HEK293T (cell line): ENCODE measurements around the gene SMAD5.

Experiments
- CTCF ChIA-PET: fragments of 350-600 bp; formaldehyde crosslinking; extraction: SDS; loops from one replicate; lab custom pipeline; 2021; ENCODE audit warnings: antibody characterized with exemption, inconsistent platforms; lab: Yijun Ruan, JAX
- POLR2A ChIA-PET: fragments of 350-600 bp; formaldehyde crosslinking; extraction: SDS; loops from one replicate; lab custom pipeline; 2020; ENCODE audit warnings: antibody characterized with exemption, inconsistent platforms; lab: Yijun Ruan, JAX
- DNase-seq: peaks from one replicate; pipeline ENCODE4 v3.0.0; 2012; ENCODE audit warnings: mixed read lengths; ENCODE audit errors: extremely low spot score
- ARNT ChIP-seq: fragments of 450-650 bp; IDR thresholded peaks from 2 replicates; pipeline ENCODE4 v1.6.1; 2017; ENCODE audit warnings: mild to moderate bottlenecking
- BHLHE40 ChIP-seq: fragments of 450-650 bp; IDR thresholded peaks from 2 replicates; pipeline ENCODE4 v1.6.1; 2016; ENCODE audit warnings: mild to moderate bottlenecking, moderate library complexity, borderline replicate concordance
- CTBP1 ChIP-seq: fragments of 450-650 bp; IDR thresholded peaks from 2 replicates; pipeline ENCODE4 v1.6.1; 2016; ENCODE audit warnings: borderline replicate concordance
- ELF4 ChIP-seq: fragments of 450-650 bp; IDR thresholded peaks from 2 replicates; pipeline ENCODE4 v1.6.1; 2017; ENCODE audit warnings: antibody characterized with exemption
- FOXA1 ChIP-seq: fragments of 450-650 bp; IDR thresholded peaks from 2 replicates; pipeline ENCODE4 v1.6.1; 2016; ENCODE audit warnings: mild to moderate bottlenecking
- FOXK2 ChIP-seq: fragments of 450-650 bp; IDR thresholded peaks from 2 replicates; pipeline ENCODE4 v1.6.1; 2016; ENCODE audit warnings: mild to moderate bottlenecking
- FOXM1 ChIP-seq: fragments of 450-650 bp; IDR thresholded peaks from 2 replicates; pipeline ENCODE4 v1.6.1; 2017; ENCODE audit warnings: mild to moderate bottlenecking, borderline replicate concordance
- HDGF ChIP-seq: fragments of 450-650 bp; IDR thresholded peaks from 2 replicates; pipeline ENCODE4 v1.6.1; 2017; ENCODE audit warnings: antibody characterized with exemption, borderline replicate concordance
- L3MBTL2 ChIP-seq: fragments of 450-650 bp; conservative IDR thresholded peaks from 2 replicates; pipeline ENCODE4 v1.6.1; 2016; ENCODE audit warnings: mild to moderate bottlenecking
- LEF1 ChIP-seq: fragments of 450-650 bp; IDR thresholded peaks from 2 replicates; pipeline ENCODE4 v1.6.1; 2017; ENCODE audit warnings: mild to moderate bottlenecking, borderline replicate concordance
- NFRKB ChIP-seq: fragments of 450-650 bp; IDR thresholded peaks from 2 replicates; pipeline ENCODE4 v1.6.1; 2016; ENCODE audit warnings: mild to moderate bottlenecking, moderate library complexity
- SP1 ChIP-seq: fragments of 450-650 bp; IDR thresholded peaks from 2 replicates; pipeline ENCODE4 v1.6.1; 2017
- SUZ12 ChIP-seq: fragments of 450-650 bp; IDR thresholded peaks from 2 replicates; pipeline ENCODE4 v1.6.1; 2016; ENCODE audit warnings: mild to moderate bottlenecking
- TARDBP ChIP-seq: fragments of 450-650 bp; IDR thresholded peaks from 2 replicates; pipeline ENCODE4 v1.6.1; 2016
- ZNF384 ChIP-seq: fragments of 450-650 bp; IDR thresholded peaks from 2 replicates; pipeline ENCODE4 v1.6.1; 2016
- TF ChIP-seq, protein P1 (sequence below): fragments of 450-650 bp; IDR thresholded peaks from 2 replicates; pipeline ENCODE4 v1.6.1; 2016

Gene SMAD5

DNA sequence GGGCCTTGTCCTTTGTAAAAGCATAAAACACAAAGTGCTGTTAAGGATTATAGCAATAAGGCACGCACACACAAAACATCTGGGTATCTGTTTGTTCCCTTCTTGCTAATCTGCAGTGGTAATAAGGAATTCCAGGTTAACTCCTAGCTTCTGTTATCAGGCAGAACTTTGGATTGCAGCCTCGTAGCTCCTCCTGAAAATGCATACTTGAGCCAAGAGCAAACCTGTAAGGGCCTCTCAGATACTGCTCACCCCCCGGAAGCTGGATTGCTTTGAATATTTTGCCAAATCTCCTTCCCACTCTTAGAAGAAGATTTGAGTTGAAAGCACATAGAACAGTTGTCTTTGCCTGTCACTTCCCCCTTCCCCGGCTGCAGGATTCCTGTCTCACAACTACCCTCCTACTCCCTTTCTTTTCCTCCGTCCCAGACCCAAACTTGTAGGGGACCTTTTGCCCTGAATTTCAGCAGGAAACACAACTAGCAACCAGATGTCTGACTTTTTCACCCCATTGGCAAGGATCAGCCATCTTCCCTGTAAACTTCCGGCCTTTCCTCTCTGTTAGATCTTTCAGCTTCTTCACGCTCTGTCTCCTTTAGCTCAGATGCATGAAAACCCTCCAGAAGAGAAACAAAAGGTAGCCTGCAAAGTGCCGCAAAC, 28.2 kb upstream of the SMAD5 start:
- ChIA-PET CTCF (no interaction called here), POLR2A (no interaction called here)
- no peak for TF ChIP-seq SP1
- no peak for TF ChIP-seq FOXM1
- TF ChIP-seq LEF1: no peak
- no peak for TF ChIP-seq SUZ12
- TF ChIP-seq, protein P1, sequence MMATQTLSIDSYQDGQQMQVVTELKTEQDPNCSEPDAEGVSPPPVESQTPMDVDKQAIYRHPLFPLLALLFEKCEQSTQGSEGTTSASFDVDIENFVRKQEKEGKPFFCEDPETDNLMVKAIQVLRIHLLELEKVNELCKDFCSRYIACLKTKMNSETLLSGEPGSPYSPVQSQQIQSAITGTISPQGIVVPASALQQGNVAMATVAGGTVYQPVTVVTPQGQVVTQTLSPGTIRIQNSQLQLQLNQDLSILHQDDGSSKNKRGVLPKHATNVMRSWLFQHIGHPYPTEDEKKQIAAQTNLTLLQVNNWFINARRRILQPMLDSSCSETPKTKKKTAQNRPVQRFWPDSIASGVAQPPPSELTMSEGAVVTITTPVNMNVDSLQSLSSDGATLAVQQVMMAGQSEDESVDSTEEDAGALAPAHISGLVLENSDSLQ: no peak
- TF ChIP-seq FOXK2: no peak
- no peak for TF ChIP-seq FOXA1
- TF ChIP-seq ARNT: no peak
- no peak for TF ChIP-seq ZNF384
- no peak for TF ChIP-seq TARDBP
- TF ChIP-seq ELF4: no peak
- no peak for TF ChIP-seq BHLHE40
- TF ChIP-seq HDGF: no peak
- TF ChIP-seq CTBP1: no peak
- no peak for TF ChIP-seq L3MBTL2
- TF ChIP-seq NFRKB: no peak
- DNase-seq: no peak

DNA sequence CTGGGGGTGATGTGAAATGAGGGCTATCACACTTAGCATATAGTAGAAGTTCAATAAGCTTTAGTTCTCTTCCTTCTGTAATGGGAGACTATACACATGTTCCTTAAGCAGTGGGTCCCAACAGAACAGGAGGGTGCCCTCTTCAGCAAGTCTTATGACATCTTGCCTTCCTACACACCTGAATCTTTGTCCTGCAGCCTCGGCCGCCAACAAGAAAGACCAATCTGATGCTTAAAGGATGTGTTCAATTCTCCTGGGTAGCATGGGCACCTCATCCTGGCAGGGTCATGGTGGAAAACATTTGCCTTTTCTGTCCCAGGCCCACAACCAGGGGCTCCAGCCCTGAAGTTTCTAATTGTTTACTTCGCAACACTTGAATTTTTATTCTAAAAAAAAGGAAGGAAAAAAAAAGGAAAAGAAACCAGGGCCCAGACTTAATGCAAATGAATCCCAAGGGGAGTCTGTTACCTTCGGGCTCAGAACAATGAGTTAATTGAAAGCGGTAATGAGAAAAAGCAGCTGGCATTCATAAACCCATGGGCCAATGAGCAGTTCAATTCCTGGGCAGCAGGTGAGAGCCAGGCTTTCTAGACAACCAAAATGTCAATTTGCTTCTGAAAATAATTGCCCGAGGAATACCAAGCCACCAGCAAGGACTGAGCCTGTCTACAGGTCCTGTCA, 26.2 kb upstream of the SMAD5 start:
- DNase-seq: no peak
- TF ChIP-seq LEF1 (no peak), L3MBTL2 (no peak), ZNF384 (no peak), ARNT (no peak), ELF4 (no peak), HDGF (no peak), TARDBP (no peak)
- CTCF ChIA-PET: interaction anchor here (0.9 kb wide), 1 partner anchor 11 kb away, joined by 3 read pairs; no protein-coding TSS in a partner anchor

DNA sequence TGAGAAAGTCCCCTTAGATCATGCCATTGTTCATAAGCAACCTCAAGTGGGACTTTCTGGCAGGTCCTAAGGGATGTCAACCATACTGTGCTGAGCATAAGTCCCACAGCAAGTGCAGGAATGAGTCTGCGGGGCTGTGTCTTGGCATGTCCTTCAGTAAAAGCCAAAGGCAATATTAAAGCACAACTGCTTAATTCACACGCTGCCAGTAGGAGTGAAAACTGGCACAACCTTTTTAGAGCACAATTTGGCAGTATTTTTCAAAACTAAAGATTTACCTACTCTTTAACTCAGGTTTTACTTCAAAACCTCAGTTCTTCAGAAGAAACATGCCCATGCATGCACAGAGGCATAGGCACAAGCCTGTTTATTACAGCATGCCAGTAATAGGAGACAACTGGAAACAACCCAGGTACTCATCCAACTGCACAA, 24.4 kb upstream of the SMAD5 start:
- ChIA-PET POLR2A (no interaction called here), CTCF (interaction anchor here (1.9 kb wide), 1 partner anchor 24 kb away, joined by 5 read pairs; no protein-coding TSS in a partner anchor)
- TF ChIP-seq FOXA1 (no peak), SUZ12 (no peak), CTBP1 (no peak), L3MBTL2 (no peak), ZNF384 (no peak), ARNT (no peak)
- no peak for DNase-seq

More for the DNA sequence above, 26.2 kb upstream of the SMAD5 start:
- POLR2A ChIA-PET: no interaction called here

DNA sequence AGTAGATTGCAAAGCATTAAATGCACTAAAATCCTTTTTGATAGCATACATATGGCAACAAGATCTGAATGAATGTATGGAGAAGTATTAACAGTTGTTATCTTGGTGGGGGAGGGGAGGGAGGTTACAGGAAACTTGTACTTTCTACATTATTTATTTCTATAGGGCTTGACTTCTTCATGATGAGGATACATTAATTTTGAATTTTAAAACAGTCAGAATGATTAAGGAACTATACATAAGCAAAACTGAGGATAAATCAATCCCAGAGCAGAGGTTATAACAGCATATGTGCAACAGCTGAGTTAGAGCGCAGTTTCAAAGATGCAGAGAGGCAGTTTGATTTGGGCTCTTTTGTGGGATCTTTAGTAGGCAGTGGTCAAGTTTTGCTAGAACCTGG, 23.9 kb upstream of the SMAD5 start:
- no peak for DNase-seq
- POLR2A ChIA-PET: no interaction called here
- no peak for TF ChIP-seq NFRKB
- no peak for TF ChIP-seq L3MBTL2
- no peak for TF ChIP-seq ARNT
- TF ChIP-seq HDGF: no peak
- TF ChIP-seq SUZ12: no peak
- no peak for TF ChIP-seq FOXA1
- TF ChIP-seq LEF1: no peak
- TF ChIP-seq ELF4: no peak
- TF ChIP-seq ZNF384: no peak
- TF ChIP-seq FOXM1: no peak
- TF ChIP-seq, protein P1: no peak
- TF ChIP-seq BHLHE40: no peak
- no peak for TF ChIP-seq CTBP1
- TF ChIP-seq SP1: no peak
- TF ChIP-seq TARDBP: no peak
- no peak for TF ChIP-seq FOXK2
- CTCF ChIA-PET: interaction anchor here (1.9 kb wide), 1 partner anchor 23 kb away, joined by 5 read pairs; no protein-coding TSS in a partner anchor

DNA sequence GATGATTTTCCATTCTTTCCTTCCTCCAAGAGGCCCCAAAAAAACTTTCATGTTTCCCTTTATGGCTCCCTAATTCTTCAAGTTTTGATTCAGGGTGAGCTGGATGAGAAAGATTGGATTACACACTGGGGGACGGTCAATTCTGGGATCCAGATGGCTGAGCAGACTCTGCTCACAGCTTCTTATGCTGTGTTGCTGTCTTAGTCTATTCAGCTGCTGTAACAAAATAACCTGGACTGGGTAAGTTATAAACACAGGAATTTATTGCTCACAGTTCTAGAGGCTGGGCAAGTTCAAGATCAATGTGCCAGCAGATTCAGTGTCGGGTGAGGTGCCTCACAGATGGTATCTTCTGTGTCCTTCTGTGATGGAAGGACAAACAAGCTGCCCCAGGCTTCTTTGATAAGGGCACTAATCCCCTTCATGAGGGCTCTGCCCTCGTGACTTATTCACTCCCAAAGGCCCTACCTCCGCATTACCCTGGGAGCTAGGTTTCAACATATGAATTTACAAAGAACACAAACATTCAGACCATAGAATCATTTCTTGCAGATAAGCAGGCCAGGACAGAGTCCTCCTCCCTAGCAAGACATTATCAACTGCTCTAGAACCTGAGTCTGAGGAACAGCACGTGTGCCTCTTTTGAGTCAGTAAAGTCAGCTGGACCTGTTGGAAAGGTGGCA, 23.1 kb upstream of the SMAD5 start:
- TF ChIP-seq ELF4: no peak
- no peak for TF ChIP-seq ZNF384
- ChIA-PET POLR2A (no interaction called here), CTCF (interaction anchor here (1.9 kb wide), 1 partner anchor 22 kb away, joined by 5 read pairs; no protein-coding TSS in a partner anchor)
- no peak for DNase-seq

DNA sequence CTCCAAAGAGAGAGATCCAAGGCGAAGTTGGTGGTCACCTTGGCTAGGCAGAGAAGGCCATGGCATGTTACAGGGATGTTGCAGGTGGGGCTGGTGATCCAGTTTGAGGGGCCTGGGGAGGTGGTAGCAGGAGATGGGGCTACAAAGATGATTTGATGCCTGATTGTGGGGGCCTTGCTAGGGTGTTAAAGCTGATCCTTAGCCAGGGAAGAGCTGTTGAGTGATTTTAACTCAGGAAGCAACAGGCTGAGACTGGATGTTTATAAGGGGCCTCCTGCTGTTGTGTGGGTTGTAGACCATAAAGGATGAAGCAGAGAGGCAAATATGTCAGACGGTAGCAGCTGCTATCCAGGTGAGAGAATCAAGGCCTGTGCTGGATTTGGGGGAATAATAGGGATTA, 19.0 kb upstream of the SMAD5 start:
- ChIA-PET POLR2A (interaction anchor here (2.1 kb wide), 1 partner anchor 18 kb away, joined by 6 read pairs; the partner anchor contains the start of gene SMAD5), CTCF (interaction anchor here (1.1 kb wide), 1 partner anchor 10 kb away, joined by 3 read pairs; no protein-coding TSS in a partner anchor)
- no peak for DNase-seq
- no peak for TF ChIP-seq NFRKB
